GM23338 (cell line): ENCODE results near the gene FBXO8.

Source experiments
- EZH2 ChIP-seq: fragments of 200-600 bp; sonication (generic); IDR thresholded peaks from one replicate; pipeline ENCODE4 v1.8.0; 2017; ENCODE audit warnings: antibody characterized with exemption, mild to moderate bottlenecking, low read depth; ENCODE audit not compliant: unreplicated experiment
- JUNB ChIP-seq: IDR thresholded peaks from one replicate; pipeline ENCODE4 v1.6.1; 2016; ENCODE audit warnings: antibody characterized with exemption; ENCODE audit not compliant: unreplicated experiment
- NANOG ChIP-seq: IDR thresholded peaks from 2 replicates; pipeline ENCODE4 v1.6.1; 2016; ENCODE audit warnings: antibody characterized with exemption, borderline replicate concordance
- POLR2AphosphoS5 ChIP-seq: IDR thresholded peaks from 2 replicates; pipeline ENCODE4 v1.6.1; 2016; ENCODE audit warnings: antibody characterized with exemption, low read depth
- ZNF331 ChIP-seq: fragments of 250-450 bp; sonication (Bioruptor Pico); IDR thresholded peaks from 2 replicates; pipeline ENCODE4 v1.5.0; 2020; ENCODE audit warnings: low read depth, mild to moderate bottlenecking, moderate library complexity
- TF ChIP-seq, protein P1 (sequence below): IDR thresholded peaks from one replicate; pipeline ENCODE4 v1.6.1; 2018; ENCODE audit warnings: antibody characterized with exemption; ENCODE audit not compliant: unreplicated experiment
- TF ChIP-seq, protein P2 (sequence below), 2 experiments: fragments of 200-600 bp in 1 of 2; sonication (generic) in 1 of 2; conservative IDR thresholded peaks; 2 replicates each; pipeline versions ENCODE4 v1.5.1 to v1.6.1; 2016 to 2017; ENCODE audit warnings: antibody characterized with exemption in 2 of 2, low read depth in 2 of 2, mild to moderate bottlenecking in 2 of 2, moderate library complexity in 1 of 2

DNA sequence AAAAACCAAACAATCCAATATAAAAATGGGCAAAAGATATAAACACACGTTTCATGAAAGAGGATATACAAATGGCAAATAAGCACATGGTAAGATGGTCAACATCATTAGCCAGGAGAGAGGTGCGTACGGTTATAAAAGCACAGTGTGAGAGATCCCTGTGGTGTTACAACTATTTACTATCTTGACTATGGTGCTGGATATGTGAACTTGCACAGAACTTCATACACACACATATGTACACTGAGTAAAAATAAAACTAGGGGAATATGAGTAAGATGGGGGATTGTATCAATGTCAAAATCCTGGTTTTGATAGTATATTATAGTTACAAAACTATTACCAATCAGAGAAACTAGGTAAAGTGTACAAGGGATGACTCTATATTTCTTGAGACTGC lies 8.4 kb downstream of the FBXO8 start:
- TF ChIP-seq NANOG (no peak), POLR2AphosphoS5 (no peak), EZH2 (no peak), ZNF331 (CRISPR knock-in tag) (no peak), JUNB (no peak)
- TF ChIP-seq, protein P1, sequence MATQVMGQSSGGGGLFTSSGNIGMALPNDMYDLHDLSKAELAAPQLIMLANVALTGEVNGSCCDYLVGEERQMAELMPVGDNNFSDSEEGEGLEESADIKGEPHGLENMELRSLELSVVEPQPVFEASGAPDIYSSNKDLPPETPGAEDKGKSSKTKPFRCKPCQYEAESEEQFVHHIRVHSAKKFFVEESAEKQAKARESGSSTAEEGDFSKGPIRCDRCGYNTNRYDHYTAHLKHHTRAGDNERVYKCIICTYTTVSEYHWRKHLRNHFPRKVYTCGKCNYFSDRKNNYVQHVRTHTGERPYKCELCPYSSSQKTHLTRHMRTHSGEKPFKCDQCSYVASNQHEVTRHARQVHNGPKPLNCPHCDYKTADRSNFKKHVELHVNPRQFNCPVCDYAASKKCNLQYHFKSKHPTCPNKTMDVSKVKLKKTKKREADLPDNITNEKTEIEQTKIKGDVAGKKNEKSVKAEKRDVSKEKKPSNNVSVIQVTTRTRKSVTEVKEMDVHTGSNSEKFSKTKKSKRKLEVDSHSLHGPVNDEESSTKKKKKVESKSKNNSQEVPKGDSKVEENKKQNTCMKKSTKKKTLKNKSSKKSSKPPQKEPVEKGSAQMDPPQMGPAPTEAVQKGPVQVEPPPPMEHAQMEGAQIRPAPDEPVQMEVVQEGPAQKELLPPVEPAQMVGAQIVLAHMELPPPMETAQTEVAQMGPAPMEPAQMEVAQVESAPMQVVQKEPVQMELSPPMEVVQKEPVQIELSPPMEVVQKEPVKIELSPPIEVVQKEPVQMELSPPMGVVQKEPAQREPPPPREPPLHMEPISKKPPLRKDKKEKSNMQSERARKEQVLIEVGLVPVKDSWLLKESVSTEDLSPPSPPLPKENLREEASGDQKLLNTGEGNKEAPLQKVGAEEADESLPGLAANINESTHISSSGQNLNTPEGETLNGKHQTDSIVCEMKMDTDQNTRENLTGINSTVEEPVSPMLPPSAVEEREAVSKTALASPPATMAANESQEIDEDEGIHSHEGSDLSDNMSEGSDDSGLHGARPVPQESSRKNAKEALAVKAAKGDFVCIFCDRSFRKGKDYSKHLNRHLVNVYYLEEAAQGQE: no peak
- TF ChIP-seq, protein P2, sequence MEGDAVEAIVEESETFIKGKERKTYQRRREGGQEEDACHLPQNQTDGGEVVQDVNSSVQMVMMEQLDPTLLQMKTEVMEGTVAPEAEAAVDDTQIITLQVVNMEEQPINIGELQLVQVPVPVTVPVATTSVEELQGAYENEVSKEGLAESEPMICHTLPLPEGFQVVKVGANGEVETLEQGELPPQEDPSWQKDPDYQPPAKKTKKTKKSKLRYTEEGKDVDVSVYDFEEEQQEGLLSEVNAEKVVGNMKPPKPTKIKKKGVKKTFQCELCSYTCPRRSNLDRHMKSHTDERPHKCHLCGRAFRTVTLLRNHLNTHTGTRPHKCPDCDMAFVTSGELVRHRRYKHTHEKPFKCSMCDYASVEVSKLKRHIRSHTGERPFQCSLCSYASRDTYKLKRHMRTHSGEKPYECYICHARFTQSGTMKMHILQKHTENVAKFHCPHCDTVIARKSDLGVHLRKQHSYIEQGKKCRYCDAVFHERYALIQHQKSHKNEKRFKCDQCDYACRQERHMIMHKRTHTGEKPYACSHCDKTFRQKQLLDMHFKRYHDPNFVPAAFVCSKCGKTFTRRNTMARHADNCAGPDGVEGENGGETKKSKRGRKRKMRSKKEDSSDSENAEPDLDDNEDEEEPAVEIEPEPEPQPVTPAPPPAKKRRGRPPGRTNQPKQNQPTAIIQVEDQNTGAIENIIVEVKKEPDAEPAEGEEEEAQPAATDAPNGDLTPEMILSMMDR (conservative IDR thresholded peaks at IDR 0.05; ENCODE audit: low read depth in 2 of 2): no peak
